Activated T-helper 9 cell treated with anti-CD3 and anti-CD28 coated beads, Interleukin-2, amount 50 U/mL, for 16 hours (primary cell): ENCODE measurements around the gene METTL27.
"Not testable (repeated sequence)": the region's sequence is repeated elsewhere in the genome, so short reads cannot be mapped to it uniquely, and the experiment has no call there.

Experiments
- DNase-seq: peaks from one replicate; pipeline ENCODE4 v3.0.0-alpha.2; 2020; ENCODE audit warnings: low read depth

Gene METTL27

DNA sequence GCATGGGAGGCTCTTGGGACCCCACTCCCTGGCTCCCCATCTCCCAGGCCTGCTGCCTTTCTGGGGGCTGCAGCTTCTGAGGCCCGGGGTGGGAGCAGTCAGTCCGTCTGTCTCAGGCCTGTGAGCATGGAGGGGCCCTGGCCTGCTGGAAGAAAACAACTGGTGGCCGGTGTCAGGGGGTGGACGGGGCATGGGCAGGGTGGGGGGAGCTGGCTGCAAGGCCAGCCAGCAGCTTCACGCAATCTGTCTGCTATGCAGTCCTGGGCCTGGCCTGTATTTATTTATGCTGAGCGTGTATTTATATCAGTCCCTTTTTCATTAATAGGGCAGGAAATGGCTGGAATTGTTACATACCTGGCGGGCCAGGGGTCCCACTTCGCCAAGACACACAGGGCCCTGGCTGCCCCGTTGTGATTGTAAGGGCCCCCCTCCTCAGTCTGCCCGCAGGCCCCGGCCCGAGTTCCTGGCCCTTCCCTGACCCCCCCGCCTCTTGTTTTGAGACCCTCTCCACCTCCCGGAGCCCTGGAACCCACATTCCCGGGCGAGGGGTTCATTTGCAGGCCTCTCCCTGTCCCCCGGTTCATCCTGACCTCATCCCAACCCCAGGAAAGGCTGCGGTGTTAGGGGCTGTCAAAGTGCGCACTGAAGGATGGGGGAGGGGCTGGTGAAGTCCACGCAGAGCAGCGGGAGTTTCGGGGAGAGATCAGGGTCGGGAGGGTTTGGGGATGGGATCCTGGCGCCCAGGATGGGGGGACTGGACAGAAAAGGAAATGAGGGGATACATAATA lies 26.9 kb upstream of the METTL27 start:
- DNase-seq = no peak

DNA sequence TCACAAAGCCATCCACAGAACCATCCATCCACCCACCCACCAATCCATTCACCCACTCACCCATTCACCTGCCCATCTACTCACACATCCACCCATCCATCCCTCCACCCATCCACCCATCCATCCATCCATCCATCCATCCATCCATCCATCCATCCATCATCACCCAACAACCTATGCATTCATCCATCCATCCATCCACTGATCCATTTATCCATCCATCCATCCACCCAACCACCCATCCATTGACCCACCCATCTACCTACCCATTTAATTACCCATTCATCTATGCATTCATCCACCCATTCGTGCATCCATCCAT lies 24.1 kb upstream of the METTL27 start:
- DNase-seq = no peak

DNA sequence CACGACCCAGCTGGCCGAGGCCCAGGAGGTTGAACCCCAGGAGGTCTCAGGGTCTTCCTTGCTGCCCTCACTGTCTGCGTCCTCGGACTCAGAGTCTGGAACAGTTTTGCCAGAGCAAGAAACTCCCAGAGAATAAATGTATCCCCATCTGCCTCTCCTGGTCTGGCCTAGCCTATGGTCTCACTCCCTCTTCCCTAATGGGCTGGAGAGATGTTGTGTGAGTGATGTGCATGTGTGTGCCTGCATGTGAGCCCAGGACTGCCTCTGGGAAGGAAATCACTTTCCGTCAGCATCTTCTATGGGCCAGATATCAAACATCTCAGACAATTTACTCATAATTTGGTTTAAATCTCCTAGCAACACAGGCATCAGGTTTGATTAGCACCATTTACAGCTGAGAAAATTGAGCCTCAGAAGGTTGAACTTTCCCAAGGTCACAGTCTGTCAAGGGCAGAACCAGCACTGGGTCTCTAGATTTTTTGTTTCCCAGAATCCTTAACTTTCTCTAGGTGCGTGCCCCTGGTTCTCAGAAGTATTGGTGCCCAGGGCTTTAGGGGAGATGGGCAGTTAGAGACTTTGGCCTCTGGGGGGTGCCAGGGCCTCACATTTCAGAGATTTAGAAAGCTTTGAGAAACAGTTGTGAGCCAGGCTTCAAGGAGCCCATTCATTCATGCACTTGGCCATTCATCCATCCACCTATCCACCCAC lies 23.6 kb upstream of the METTL27 start:
- DNase-seq = no peak

DNA sequence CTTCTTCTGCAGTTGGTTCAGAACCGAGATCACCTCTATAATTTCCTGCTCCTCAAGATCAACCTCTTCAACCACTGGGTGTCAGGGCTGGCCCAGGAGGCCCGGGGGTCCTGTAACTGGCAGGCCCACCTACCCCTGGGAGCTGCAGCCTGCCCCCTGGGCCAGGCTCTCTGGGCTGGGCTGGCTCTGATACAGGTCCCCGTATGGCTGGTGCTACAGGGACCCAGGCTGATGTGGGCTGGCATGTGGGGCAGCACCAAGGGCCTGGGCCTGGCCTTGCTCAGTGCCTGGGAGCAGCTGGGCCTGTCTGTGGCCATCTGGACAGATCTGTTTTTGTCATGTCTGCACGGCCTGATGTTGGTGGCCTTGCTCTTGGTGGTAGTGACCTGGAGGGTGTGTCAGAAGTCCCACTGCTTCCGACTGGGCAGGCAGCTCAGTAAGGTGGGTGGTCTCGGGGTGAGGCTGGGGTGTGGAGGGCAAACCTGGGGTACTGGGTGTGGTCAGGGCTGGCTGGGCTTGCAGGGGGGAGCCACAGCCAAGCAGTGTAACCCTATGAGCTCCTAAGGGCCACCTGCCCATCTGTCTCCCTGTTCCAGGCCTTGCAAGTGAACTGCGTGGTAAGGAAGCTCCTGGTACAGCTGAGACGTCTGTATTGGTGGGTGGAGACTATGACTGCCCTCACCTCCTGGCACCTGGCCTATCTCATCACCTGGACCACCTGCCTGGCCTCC lies 22.8 kb upstream of the METTL27 start:
- DNase-seq = no peak

DNA sequence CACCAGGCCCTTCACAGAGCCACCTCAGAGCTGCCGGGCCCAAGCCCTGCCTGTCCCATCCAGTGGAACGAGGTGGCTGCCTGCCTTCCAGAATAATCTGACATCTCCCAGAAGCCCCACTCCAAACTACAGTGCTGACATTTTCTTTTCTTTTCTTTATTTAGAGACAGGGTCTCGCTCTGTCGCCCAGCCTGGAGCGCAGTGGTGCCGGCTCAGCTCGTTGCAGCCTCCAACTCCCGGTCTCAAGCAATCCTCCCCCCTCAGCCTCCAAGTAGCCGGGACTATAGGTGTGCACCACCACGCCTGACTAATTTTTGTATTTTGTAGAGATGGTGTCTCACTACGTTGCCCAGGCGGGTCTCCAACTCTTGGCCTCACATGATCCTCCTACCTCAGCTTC lies 19.0 kb upstream of the METTL27 start:
- DNase-seq = no peak

DNA sequence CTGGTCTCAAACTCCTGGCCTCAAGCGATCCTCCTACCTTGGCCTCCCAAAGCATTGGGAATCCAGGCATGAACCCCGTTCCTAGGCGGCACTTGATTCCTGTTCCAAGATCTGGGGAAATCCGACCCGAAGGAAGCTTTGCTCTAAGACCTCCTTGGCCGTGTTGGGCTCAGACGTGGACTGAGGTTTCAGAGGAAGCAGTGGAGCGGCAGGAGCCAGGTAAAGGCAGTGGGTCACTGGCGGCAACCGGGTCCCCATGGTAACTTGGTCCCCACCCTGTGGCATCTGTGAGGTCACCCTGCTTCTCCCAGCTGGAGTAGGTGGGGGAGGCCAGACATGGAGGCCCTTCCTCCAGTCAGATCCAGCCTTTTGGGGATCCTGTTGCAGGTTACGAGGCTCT lies 18.5 kb upstream of the METTL27 start, which contains the start of gene TMEM270:
TMEM270 (plus strand) TSS at position 301 of the 400 bp plus-strand sequence; CDS start at position 337, 36 bp downstream.
- DNase-seq = no peak

DNA sequence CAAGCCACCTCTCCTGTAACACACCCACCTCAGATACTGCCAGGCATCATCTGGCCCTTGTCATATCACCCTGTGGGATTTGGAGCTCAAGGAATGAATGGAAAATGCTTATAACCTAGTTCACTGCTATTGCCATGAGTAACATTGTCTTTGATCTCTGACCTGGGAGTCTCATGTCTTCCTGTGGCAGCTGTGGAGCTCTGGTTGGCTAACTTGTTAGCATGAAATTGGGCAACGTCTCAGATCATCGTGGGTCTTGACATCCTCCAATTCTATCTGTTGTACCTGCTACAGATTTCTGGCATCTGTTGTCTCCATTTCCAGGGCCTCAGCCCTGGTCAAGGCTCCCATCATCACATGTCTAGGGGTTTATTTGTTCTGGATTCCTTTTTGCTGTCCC lies 16.5 kb upstream of the METTL27 start:
- no peak for DNase-seq

DNA sequence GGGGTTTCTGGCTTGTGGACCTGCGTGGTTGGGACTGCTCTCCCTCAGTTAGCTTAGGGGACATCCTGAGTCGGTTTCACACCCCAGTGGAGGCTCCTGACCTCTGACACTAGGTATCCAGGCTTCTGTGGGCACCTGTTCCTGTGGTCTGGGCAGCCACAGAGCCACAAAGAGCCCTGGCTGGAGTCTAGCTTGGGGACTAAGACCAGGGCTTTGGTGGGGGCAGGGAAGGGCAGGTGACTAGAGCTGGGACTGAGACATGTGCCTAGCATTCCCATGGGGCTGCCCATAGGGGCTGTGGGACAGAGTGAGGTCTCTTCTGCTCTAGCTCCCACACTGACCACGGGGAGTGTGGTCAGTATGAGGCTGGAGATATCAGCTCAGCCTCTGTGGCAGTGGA lies 14.6 kb upstream of the METTL27 start:
- no peak for DNase-seq

DNA sequence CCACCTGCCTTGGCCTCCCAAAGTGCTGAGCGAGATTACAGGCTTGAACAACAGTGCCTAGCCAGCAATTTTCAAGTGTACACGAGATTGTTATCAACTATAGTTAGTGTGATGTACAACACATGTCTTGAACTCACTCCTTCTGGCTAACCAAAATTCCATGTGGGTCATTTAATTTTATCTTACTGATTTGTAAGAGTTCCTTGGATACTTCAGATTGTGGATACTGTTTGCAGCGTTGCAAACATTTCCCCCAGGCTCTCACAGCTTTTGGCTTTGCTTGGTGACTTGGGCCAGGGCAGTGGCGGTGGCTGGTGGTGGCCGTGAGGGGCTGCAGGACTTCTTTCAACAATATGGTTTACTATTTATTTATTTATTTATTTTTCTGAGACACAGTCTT lies 10.2 kb upstream of the METTL27 start:
- no peak for DNase-seq

DNA sequence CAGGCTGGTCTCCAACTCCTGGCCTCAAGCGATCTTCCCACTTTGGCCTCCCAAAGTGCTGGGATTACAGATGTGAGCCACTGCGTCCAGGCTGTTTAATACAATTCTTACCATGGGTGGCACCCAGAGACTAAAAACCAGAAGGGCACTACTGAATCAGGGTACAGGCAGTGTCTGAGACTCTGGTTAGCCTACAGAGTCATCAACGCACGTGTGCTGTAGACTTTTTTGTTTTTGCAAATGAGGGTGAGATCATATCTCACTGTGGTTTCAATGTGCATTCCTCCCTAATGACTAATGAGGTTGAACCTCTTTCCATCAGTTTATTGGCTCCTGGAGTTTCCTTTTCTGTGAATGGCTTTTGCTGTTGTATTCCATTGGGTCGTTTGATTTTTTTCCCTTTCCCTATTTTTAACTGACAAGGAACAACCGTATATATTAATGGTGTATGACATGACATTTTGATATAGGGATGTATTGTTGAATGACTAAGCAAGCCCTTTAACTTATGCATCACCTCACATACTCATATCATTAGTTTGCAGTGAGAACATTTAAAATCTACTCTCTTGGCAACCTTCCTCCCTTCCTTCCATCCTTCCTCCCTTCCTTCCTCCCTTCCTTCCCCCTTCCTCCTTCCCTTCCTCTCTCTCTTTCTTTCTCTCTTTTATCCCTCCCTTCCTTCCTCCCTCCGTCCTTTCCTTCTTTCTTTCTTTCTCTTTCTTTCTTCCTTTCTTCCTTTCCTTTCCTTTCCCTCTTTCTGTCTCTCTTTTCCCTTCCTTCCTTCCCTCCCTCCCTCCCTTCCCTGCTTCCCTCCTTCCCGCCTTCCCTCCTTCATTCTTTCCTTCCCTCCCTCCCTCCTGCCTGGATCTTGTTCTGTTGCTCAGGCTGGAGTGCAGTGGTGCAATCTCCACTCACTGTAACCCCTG lies 9.4 kb upstream of the METTL27 start:
- no peak for DNase-seq

DNA sequence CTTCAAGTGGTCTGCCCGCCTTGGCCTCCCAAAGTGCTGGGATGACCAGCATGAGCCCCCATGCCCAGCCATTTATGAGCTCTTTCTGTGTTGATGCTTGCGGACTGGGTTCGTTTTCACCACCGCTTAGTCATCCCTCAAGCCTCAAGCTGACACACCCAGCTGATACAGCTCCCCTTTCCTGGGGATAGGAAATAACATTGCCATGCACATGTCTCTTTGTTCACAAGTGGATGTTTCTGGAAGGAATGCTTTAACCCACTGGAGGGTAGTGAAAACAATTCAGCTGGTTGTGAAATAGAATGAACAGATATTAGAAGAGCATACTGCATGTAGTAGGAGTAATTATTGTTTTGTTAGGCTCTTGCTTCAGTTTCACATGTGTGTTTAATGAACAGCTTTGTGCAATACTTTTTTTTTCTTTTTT lies 8.5 kb upstream of the METTL27 start:
- DNase-seq = no peak

DNA sequence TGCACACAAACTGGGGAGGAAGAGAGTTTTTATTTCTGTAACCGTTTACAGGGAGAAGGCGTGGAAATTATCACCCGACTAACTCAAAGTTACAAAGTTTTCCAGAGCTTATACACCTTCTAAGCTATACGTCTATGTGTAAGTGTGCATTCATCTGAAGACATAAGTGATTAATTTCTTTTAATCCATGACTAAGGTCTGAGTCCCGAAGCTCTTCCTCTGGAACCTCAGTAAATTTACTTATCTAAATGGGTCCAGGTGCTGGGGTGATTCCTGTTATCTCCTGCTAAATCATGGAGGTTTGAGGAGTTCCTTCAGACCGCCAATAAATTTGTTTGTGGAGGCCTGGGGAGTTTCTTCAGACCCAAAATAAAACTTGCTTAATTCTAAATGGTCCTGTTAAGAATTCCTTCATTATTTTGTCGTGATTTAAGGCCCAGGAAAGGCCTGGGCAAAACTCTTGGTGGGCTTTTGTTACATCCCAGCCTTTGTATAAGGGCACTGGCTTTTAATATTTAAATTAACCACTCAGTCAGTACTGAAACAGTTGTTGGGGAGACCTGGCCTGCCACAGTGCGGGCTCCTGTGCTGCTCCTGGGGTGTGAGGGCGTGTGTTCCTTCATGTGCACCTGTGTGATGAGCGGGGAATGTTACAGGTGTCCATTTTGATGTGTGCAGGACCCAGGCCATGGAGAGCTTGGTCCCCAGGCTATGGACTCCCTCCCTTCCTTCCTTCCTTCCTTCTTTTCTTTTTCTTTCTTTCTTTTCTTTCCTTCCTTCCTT lies 5.8 kb upstream of the METTL27 start:
- DNase-seq = no peak

DNA sequence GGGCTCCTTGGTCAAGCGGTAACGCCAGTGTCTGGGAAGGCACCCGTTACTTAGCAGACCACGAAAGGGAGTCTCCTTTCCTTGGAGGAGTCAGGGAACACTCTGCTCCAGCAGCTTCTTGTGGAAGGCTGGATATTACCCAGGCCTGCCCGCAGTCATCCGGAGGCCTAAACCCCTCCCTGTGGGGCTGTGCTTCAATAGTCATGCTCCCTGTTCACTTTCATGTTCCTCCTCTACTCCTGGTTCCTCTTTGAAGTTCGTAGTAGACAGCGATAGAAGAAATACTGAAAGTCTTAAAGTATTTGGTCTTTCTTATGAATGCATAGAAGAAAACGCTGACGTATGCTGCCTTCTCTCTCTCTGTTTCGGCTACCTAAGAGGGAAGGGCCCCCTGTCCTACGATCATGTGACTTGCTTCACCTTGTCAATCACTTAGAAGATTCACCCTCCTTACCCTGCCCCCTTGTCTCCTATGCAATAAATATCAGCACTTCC lies 3.4 kb upstream of the METTL27 start:
- not testable (repeated sequence) for DNase-seq

DNA sequence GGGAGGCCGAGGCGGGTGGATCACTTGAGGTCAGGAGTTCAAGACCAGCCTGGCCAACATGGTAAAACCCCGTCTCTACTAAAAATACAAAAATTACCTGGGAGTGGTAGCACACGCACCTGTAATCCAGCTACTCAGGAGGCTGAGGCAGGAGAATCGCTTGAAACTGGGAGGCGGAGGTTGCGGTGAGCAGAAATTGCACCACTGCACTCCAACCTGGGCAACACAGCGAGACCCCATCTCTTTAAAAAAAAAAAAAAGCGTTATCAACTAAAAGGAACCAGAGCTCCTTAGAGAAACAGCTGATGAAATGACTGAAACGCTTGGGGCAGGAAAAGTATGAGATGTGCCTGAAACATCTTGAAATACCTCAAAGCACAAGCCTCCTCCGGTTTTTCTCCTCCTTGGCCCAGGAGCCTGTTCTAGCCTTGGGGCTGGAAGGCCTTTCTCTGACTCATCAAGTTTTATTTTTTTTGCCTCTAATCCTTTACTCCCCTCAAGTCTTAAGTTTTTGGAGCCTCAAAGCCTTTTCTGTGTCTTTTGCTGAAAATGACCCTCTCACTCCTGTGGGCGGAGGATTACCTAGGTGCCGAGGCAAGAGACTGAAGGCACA lies 2.6 kb upstream of the METTL27 start:
- DNase-seq = no peak

DNA sequence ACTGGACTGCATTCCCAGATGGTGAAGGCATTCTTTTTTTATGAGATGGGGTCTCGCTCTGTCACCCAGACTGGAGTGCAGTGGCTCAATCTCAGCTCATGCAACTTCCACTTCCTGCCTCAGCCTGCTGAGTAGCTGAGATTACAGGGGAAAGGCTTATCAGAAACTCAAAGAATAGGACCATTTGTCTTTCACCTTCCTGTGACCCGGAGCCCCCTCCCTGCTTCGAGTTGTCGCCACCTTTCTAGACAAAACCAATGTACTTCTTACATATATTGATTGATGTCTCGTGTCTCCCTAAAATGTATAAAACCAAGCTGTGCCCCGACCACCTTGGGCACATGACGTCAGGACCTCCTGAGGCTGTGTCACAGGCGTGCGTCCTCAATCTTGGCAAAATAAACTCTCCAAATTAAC lies 1.8 kb upstream of the METTL27 start:
- no peak for DNase-seq

DNA sequence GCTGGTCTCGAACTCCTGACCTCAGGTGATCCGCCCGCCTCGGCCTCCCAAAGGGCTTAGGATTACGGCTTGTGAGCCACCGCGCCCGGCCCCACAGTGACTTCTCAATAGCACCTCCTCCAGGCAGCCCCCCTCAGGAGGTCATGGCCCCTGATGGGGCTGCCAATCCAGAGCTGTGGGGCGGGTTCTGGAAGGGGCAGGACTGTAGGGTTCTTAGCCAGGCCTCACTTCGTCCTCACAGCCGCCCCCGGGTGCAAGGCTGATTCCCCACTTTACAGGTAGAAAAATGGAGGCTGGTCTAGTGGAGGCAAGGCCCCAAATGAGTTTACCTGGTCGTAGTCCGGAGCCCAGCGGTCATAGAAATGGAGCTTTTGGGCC lies 638 bp downstream of the METTL27 start:
- no peak for DNase-seq

DNA sequence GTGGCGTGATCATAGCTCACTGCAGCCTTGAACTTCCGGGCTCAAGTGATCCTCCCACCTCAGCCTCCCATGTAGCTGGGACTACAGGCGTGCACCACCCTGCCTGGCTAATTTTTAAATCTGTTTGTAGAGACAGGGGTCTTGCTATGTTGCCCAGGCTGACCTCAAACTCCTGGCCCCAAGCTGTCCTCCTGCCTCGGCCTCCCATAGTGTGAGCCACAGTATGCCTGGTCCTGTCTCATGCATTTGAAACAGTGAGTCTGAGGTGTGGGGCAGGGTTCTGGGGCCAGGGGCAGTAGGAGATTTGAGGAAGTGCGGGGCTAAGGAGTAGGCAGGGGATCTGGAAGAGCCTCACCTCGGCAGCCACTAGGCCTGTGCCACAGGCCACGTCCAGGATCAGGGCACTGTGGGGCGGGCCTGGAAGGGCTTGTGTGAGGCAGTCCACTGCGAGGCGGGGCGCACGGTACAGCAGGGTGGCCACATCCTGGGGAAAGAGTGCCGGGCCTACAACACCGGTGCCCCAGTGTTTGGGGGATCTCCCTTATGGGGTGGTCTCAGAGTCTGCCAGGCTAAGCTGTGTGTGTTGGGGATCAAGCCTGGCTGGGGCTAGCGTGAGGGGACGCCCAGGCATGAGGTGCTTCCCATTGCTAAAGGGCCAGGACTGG lies 1.5 kb downstream of the METTL27 start:
- no peak for DNase-seq

DNA sequence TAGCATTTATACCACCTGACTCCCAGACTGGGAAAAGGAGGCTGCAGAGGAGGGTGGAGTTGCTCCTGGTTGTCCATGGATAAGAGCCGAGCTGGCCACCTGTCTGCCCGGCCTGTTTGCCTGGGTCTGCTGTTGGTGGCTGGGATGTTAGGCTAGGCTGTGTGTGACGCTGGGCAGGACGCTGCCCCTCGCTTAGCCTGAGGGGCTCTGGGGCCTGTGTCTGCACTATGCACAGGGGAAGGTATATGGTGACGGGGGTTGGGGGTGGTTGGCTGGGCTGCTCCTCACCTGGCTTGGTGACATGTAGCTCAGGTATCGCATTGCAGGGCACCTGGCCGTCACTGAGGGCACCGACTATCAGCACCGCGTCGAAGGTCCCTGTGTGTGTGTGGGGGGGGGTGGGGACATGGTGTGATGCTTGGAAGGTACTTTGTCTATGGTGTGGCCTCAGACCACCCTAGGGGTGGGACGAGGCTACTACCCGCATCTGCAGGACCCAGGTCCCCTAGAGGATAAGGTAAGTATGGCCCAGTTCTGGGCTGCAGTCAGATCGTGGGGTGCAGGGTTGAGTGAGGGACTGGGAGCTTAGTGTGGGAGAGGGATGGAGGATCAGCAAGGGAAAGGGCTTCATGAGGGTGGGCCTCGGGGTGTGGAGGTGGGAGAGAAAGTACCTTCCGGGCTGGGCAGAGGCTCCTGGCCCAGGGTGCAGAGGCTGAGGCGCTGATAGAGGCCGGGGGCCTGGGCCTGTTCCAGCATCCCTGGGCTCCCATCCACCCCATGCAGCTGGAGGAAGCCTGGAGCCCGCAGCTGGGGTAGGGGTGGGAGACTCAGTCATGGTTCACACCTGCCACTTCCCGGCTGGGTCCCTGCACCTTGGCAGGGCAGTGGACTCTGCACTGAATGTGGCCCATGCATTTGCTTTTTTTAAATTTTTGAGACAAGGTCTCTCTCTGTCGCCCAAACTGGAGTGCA lies 2.3 kb downstream of the METTL27 start:
- DNase-seq = no peak

DNA sequence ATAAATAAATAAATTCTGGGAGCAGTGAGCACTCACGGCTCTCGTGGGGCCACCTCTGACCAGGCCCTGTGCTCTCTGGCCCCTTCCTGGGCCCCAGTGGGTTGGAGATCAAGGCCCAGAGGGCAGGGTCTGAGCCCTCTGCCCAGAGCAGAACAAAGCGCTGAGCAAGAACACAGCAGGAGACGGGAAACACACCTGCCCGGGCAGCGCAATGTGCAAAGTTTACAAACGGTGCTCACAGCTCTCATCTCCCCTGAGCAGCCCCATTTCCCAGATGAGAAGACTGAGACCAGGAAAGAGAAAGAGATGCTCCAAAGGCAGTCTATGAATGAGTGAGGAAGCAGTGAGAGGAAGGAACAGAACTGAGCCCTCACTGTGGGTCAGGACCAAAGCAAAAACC lies 3.0 kb downstream of the METTL27 start:
- DNase-seq = no peak
